Motor neuron (in vitro differentiated cells): Measurements from ENCODE around the gene WDR82. TPM values are rescaled to one million over a fixed set of nuclear protein-coding genes. Genes with fewer than 3 reads are reported as not detected.
A peak's percentile ranks its signal among the peaks of the same experiment; 100 is the strongest.

ENCODE experiments used
- ATAC-seq, 8 experiments: fragments of 200-7000 bp; cut with Tn5 transposase; replicated peaks in 6 of 8; 2 replicates each; pipeline ENCODE4 v1.8.0; 2021; ENCODE audit warnings: mild to moderate bottlenecking in 8 of 8, moderate library complexity in 8 of 8
- H3K27ac ChIP-seq, 2 donors: fragments of 250-450 bp; sonication (Bioruptor Pico); 2 replicates each; pipeline ENCODE4 v1.9.0; 2021; ENCODE audit warnings: antibody characterized with exemption in 2 of 2, mild to moderate bottlenecking in 2 of 2, moderate library complexity in 1 of 2
- H3K4me1 ChIP-seq, 2 donors: fragments of 250-450 bp; sonication (Bioruptor Pico); replicated peaks in 1 of 2; 2 replicates each; pipeline ENCODE4 v1.6.1; 2021; ENCODE audit warnings: antibody characterized with exemption in 2 of 2, mild to moderate bottlenecking in 2 of 2, moderate library complexity in 1 of 2
- H3K4me3 ChIP-seq, 5 donors: fragments of 250-450 bp; sonication (Bioruptor Pico); 2 replicates each; pipeline ENCODE4 v1.9.0; 2021; ENCODE audit warnings: antibody characterized with exemption in 5 of 5, mild to moderate bottlenecking in 5 of 5, moderate library complexity in 4 of 5
- WGBS, 10 experiments: fragments of 450-650 bp; shearing (Covaris generic); methylation state at CpG; one replicate each; pipeline ENCODE4 v1.0.0; 2022; 5-methylcytosine and 5-hydroxymethylcytosine counted together
- in situ Hi-C, 9 experiments: fragments of 400-800 bp; cut with MboI; loops; one replicate each; pipeline ENCODE4 v1.15.0; 2021; ENCODE audit warnings: low sequenced_read_pairs in 9 of 9, low pct_unique_long_range_greater_than_20kb in 2 of 9; ENCODE audit not compliant: unreplicated experiment in 9 of 9
- total RNA-seq, 8 experiments: library from RNA; unstranded; fragments of 300-600 nt; gene quantifications; 2 replicates each; pipeline versions ENCODE4 v1.2.3 to v1.2.4, GENCODE V29; 2022

WDR82 gene
- total RNA-seq, 8 experiments from 2014 or later, result 48.6 to 104 (median 82.4) TPM

DNA sequence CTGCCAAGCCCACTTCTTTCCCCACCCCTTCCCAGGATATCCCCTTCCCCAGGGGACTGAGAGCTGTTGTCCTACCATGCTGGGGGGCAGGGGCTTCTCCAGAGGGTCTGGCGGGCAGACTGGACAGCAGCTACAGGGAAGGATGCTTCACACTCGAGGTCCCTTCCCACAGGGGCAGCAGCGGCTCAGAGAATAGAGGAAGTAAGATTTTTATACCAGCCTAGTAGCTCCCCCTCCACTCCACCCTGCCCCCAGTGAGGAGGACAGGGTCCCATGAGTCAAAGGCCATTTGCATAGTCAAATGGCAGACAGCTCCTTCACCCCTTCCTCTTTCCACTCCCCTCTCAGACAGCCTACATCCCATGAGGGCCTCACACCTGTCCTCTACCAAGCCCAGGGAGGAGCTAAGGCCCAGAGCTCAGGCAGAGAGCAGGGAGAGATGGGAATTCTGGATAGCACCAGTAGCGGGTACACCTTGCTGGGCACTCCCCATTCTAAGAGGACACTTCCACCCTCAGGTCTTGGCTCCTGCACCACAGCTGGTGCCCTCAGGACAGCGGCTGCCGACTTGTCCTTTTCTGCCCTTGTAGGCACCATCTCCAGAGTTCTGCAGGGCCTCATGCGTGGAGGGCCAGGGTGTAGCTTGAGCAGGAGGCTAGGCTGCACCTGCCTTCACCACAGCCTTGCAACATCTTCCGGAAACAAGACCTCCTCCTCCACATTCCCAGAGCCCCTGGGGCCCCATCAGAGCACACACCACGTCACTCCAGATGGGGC is 52.8 kb downstream of the WDR82 start, which contains the start of gene TLR9:
Gene TLR9 (minus strand): TSS at position 194 of the 777 bp plus-strand sequence. CDS start 116 bp downstream, at position 78.
- WGBS, 10 experiments, result 50 to 100% (median 79%) methylated on average over 1 to 6 of the region's 9 CpGs; no CpG with 5 or more reads in 5 of the 10 experiments
- H3K4me1 ChIP-seq, result peaks cover 1% of the 10 kb centered on the region in 2 donors
- in situ Hi-C loops, result no loop called here
- peak in 3 of 8 experiments; percentile 5 to 20 (median 8) for ATAC-seq
- no peak within 1 kb of the TSS for H3K4me3 ChIP-seq
- no peak within 1 kb of the TSS for H3K27ac ChIP-seq

DNA sequence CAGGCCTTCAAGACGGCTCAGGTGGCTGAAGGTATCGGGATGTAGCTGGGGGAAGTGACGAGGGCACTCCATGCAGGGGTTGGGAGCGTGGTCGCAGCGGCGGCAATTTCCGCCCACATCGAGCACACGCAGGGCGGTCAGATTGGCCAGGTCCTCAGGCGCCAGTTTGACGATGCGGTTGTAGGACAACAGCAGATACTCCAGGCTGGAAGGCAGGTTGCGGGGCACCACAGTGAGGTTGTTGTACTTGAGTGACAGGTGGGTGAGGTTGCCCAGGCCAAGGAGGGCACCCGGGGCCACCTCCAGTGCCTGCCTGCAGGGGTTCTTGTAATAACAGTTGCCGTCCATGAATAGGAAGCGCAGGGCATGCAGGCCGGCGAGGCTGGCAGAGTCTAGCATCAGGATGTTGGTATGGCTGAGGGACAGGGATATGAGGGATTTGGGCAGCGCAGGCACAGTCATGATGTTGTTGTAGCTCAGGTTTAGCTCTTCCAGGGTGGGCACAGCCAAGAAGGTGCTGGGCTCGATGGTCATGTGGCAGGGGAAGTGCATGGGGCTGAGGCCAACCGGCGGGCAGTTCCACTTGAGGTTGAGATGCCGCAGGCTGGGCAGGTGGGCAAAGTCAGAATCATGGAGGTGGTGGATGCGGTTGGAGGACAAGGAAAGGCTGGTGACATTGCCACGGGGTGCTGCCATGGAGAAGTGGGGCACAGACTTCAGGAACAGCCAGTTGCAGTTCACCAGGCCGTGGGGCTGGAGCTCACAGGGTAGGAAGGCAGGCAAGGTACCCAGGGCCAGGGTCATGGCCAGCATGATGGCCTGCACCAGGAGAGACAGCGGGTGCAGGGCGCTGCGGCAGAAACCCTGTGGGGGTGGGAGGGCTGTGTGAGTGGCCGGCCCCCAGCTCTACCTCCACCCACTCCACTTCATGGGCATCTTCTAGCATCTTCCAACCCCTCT is 54.7 kb downstream of the WDR82 start:
- no peak overlapping the region for H3K4me3 ChIP-seq
- H3K4me1 ChIP-seq, result peaks cover 11 to 12% of the 10 kb centered on the region in 2 donors
- in situ Hi-C loops, result loop anchor here in 2 of 9 experiments (25.0 kb wide), 1 partner anchor 114 kb away; no protein-coding TSS in a partner anchor
- WGBS, 10 experiments, result 17 to 100% (median 80%) methylated on average over 1 to 14 of the region's 32 CpGs; no CpG with 5 or more reads in 3 of the 10 experiments
- ATAC-seq, result no peak
- no peak overlapping the region for H3K27ac ChIP-seq

DNA sequence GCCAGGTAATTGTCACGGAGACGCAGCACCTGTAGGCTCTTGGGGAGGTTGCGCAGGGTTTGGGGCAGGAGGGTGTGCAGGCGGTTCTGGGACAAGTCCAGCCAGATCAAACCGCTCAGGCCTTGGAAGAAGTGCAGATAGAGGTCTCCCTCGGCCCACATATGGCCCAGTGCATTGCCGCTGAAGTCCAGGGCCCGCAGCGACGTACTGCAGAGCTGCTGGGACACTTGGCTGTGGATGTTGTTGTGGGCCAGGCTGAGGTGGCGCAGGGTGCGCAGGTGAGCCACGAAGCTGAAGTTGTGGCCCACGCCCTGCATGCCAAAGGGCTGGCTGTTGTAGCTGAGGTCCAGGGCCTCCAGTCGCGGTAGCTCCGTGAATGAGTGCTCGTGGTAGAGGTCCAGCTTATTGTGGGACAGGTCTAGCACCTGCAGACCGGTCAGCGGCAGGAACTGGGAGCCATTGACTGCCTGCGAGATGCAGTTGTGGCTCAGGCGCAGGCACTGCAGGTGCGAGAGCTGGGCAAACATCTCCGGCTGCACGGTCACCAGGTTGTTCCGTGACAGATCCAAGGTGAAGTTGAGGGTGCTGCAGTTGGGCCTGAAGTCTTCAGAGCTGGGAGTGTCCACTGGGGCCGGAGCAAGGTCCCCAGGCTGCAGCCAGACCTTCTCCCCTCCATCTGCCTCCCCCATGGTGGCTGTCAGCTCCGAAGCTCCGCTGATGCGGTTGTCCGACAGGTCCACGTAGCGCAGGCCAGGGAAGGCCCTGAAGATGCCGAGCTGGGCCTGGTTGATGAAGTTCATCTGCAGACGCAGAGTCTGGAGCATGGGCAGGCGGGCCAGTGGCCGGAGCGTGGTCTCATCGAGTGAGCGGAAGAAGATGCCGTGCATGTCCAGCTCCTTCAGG is 55.9 kb downstream of the WDR82 start:
- H3K27ac ChIP-seq, result no peak overlapping the region
- WGBS, 10 experiments, result 82 to 100% (median 93%) methylated on average over 1 to 14 of the region's 41 CpGs; no CpG with 5 or more reads in 4 of the 10 experiments
- no peak overlapping the region for H3K4me3 ChIP-seq
- peaks cover 11 to 13% of the 10 kb centered on the region in 2 donors for H3K4me1 ChIP-seq
- in situ Hi-C loops, result loop anchor here in 2 of 9 experiments (25.0 kb wide), 1 partner anchor 115 kb away; no protein-coding TSS in a partner anchor
- no peak for ATAC-seq

DNA sequence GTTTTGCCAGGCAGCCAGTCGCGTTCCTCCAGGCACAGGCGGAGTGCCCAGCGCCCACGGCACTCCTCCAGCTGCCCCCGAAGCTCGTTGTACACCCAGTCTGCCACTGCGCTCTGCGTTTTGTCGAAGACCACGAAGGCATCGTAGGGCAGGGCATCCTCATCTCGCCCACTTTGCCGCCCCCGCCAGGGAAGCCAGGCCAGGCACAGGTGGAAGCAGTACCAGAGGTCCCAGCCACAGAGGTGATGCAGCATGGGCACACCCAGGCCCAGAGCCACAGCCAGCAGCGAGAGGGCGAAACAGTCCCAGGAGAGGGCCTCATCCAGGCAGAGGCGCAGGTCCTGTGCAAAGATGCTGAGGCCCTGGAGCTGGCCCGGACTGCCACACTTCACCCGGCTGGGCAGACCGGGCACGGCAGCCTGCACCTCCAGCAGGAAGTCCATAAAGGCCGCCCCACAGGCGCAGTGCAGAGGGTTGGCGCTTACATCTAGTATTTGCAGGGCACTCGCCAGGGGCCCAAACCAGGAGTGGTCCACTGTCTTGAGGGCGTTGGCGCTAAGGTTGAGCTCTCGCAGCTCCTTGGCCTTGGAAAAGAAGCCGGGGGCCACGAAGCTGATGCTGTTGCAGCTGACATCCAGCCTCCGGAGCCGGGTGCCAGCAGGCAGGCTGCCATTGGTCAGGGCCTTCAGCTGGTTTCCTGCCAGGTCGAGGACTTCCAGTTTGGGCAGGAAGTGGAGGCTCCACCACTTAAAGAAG is 56.7 kb downstream of the WDR82 start:
- WGBS, 10 experiments, result 60 to 100% (median 80%) methylated on average over 1 to 13 of the region's 34 CpGs; no CpG with 5 or more reads in 1 of the 10 experiments
- H3K4me1 ChIP-seq, result peaks cover 11 to 13% of the 10 kb centered on the region in 2 donors

DNA sequence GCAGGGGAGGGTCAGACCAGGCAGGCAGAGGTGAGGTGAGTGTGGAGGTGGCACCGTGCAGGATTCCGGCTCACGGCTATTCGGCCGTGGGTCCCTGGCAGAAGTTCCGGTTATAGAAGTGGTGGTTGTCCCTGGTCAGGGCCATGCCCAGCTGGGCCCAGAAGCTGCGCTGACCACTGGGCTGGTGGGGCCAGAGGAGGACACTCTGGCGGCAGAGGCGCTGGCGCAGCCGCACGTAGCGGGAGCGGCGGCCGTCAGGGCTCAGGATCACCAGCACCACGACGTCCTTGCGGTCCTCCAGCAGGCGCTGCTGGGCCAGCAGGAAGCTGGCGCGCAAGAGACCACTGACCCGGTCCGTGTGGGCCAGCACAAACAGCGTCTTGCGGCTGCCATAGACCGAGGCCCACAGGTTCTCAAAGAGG is 57.3 kb downstream of the WDR82 start:
- ATAC-seq, result no peak
- WGBS, 10 experiments, result 80 to 100% (median 96%) methylated on average over 3 to 13 of the region's 27 CpGs; no CpG with 5 or more reads in 4 of the 10 experiments

More for the DNA sequence above, 56.7 kb downstream of the WDR82 start:
- H3K27ac ChIP-seq, result no peak overlapping the region
- no peak overlapping the region for H3K4me3 ChIP-seq
- in situ Hi-C loops, result loop anchor here in 2 of 9 experiments (25.0 kb wide), 1 partner anchor 116 kb away; no protein-coding TSS in a partner anchor
- no peak for ATAC-seq

DNA sequence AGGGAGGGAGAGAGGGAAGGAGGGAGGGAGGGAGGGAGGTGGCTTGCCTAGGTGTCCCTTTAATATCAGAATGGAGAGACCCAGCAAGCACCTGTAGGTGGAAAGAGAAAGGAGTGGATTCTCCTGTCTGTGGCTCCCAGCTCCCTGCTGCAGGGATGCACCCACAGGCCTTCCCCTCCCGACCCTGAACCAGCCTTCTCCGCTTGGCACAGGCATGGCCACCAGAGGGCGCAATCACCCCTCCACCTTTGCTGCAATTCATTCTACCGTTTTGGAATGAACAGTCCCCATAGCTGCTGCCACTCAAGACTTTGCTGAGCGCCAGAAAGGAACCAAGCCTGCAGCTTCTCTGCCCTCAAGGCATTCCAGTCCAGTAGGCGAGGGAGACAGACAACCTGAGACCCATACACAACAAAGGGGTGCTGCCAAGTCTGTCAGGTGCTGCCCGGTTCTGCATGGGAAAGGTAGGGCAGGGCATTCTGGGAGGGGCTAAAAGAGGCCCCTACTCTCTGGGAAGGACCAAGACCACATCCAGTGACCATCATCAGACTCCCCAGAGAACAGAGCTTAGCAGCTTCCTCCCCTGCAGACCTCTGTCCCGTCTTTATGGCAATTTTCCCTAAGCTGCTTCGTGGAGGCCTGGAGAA is 57.9 kb downstream of the WDR82 start:
- 0 to 100% (median 48%) methylated on average over 1 to 4 of the region's 9 CpGs; no CpG with 5 or more reads in 5 of the 10 experiments for WGBS, 10 experiments

More for the DNA sequence above, 57.3 kb downstream of the WDR82 start:
- H3K4me3 ChIP-seq, result no peak overlapping the region
- no peak overlapping the region for H3K27ac ChIP-seq
- peaks cover 11 to 13% of the 10 kb centered on the region in 2 donors for H3K4me1 ChIP-seq
- in situ Hi-C loops, result loop anchor here in 2 of 9 experiments (25.0 kb wide), 1 partner anchor 116 kb away; no protein-coding TSS in a partner anchor

DNA sequence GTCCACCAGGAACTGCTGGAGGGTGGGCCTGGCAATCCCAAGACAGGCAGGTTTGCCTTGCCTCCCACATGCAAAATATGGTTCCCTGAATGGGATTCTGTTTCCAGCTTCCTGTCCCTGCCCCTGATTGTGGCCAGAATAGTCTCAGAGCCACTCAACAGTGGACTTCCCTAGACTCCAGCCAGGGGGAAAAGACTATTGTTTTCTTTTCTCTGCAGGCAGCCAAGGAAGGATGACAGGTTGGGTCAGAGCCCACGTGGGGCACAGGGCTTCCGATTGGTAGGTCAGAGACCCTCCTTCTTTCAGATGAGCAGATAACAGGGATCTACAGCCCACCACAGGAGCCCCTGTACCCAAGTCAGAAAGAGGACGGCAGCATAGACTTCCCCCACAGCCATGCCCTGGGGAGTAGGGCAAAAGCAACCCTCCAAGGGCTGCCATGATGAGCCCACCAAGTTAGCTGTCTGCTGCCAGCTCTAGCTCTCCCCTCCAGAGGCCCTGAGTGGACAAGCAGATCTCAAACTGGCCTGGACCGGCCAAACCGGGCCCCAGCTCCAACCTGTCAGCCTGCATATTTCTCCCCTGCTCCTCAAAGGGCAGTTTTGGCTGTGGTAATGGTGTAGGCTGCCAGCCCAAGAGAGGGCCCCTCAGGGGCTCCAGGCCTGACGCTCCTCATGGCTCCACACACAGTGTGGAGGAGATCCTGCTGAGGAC is 59.4 kb downstream of the WDR82 start:
- no peak overlapping the region for H3K27ac ChIP-seq
- in situ Hi-C loops, result loop anchor here in 3 of 9 experiments (10.0 to 25.0 kb wide), 2 partner anchors 116 to 118 kb away; no protein-coding TSS in a partner anchor

More for the DNA sequence above, 57.9 kb downstream of the WDR82 start:
- peak; percentile 74 to 97 (median 82) for ATAC-seq
- Histone ChIP-seq H3K4me1 (peaks cover 11 to 13% of the 10 kb centered on the region in 2 donors), H3K27ac (no peak overlapping the region), H3K4me3 (no peak overlapping the region)
- in situ Hi-C loops, result loop anchor here in 2 of 9 experiments (25.0 kb wide), 1 partner anchor 117 kb away; no protein-coding TSS in a partner anchor

DNA sequence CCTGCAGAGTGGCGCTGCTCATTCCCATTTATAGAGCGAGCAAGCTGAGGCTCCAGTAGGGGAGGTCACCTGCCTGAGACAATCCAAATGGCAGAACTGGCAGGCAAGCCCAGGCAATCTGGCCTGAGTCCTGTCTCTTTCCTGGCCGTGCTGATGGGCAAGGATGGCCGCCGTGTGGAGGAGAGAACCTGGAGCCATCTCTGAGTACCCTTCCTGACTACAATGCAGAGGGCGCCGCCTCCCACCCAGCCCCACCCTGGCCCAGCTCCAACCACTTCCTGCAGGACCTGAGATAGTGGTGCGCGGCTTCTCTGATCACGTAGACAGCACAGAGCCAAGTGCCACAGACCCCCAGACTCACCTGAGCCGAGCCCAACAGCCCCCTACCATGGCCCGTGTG is 60.0 kb downstream of the WDR82 start:
- no peak overlapping the region for H3K4me3 ChIP-seq
- 90 to 100% (median 93%) methylated on average over 2 to 3 of the region's 12 CpGs; no CpG with 5 or more reads in 7 of the 10 experiments for WGBS, 10 experiments
- H3K4me1 ChIP-seq, result peaks cover 11 to 13% of the 10 kb centered on the region in 2 donors
- ATAC-seq, result no peak
- no peak overlapping the region for H3K27ac ChIP-seq
- in situ Hi-C loops, result loop anchor here in 3 of 9 experiments (10.0 to 25.0 kb wide), 2 partner anchors 116 to 119 kb away; no protein-coding TSS in a partner anchor

More for the DNA sequence above, 59.4 kb downstream of the WDR82 start:
- H3K4me1 ChIP-seq, result peaks cover 11 to 13% of the 10 kb centered on the region in 2 donors
- no peak overlapping the region for H3K4me3 ChIP-seq
- ATAC-seq, result peak in 5 of 8 experiments; percentile 20 to 39 (median 31)
- 18 to 100% (median 80%) methylated on average over 1 to 5 of the region's 6 CpGs; no CpG with 5 or more reads in 3 of the 10 experiments for WGBS, 10 experiments

DNA sequence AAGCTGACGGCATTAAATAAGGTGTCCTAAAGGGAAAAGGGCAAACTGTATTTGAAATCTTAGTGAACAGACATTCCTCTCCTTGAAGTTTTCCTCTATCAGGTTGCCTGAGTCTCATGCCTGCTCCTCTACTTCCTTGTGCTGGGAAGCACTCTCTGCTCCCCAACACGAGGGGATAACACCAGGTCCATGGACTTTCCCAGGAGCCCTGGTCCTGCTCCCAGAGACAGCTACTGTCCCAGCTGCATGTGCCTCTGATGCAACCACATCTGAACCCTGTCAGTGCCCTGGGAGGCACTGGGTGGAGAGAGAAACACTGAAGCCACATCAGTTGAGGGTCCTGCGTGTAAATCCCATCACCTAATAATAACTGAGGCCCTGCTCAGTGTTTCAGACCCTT is 60.4 kb downstream of the WDR82 start:
- in situ Hi-C loops, result loop anchor here in 3 of 9 experiments (10.0 to 25.0 kb wide), 2 partner anchors 117 to 119 kb away; no protein-coding TSS in a partner anchor
- no peak for ATAC-seq
- no peak overlapping the region for H3K4me3 ChIP-seq
- 20 to 100% (median 77%) methylated on average over 1 to 3 of the region's 3 CpGs for WGBS, 10 experiments
- H3K27ac ChIP-seq, result no peak overlapping the region
- H3K4me1 ChIP-seq, result peaks cover 11 to 13% of the 10 kb centered on the region in 2 donors

DNA sequence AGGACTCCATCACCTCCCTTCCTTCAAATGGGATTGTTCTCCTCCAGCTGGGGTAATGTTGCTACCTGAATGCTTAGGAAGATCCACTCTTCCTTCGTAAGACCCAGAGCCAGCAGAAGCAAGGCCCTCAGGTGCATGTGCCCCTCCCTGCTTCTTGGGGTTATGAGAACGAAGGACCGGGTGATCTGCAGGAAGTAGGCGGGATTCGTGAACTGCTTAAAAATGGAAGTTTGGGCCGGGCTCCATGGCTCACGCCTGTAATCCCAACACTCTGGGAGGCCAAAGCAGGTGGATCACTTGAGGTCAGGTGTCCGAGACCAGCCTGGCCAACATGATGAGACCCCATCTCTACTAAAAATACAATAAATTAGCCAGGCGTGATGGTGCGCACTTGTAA is 61.0 kb downstream of the WDR82 start:
- no peak for ATAC-seq
- peaks cover 11 to 13% of the 10 kb centered on the region in 2 donors for H3K4me1 ChIP-seq
- in situ Hi-C loops, result loop anchor here in 3 of 9 experiments (10.0 to 25.0 kb wide), 2 partner anchors 117 to 120 kb away; no protein-coding TSS in a partner anchor
- no peak overlapping the region for H3K4me3 ChIP-seq
- H3K27ac ChIP-seq, result no peak overlapping the region
- WGBS, 10 experiments, result 89 to 100% (median 100%) methylated on average over 1 to 6 of the region's 10 CpGs; no CpG with 5 or more reads in 4 of the 10 experiments
